ENCODE data around the gene AGL.
"Not testable (repeated sequence)": the region's sequence is repeated elsewhere in the genome, so short reads cannot be mapped to it uniquely, and the experiment has no call there.

The AGL gene

GRCh38 chr1:99849744-99850458 lies at the start of gene AGL:
AGL (plus strand) TSS chr1:99850361; CDS start chr1:99851043, 682 bp downstream.
- peak; percentile 89 for DNase-seq

- DNase-seq, result no peak
Measured at GRCh38 chr1:99801584-99801983, 48.6 kb upstream of the AGL start.

GRCh38 chr1:99806882-99807281 lies 43.3 kb upstream of the AGL start:
- DNase-seq, result no peak

GRCh38 chr1:99808391-99809115 lies 41.6 kb upstream of the AGL start:
- DNase-seq, result peak; percentile 94

- DNase-seq, result no peak
Measured at GRCh38 chr1:99811075-99811474, 39.1 kb upstream of the AGL start.

- DNase-seq, result no peak
Measured at GRCh38 chr1:99811747-99812146, 38.4 kb upstream of the AGL start.

GRCh38 chr1:99814373-99814900 lies 35.7 kb upstream of the AGL start:
- DNase-seq, result no peak

GRCh38 chr1:99816656-99817055 lies 33.5 kb upstream of the AGL start:
- DNase-seq, result no peak

GRCh38 chr1:99818063-99818699 lies 32.0 kb upstream of the AGL start:
- peak; percentile 40 for DNase-seq

GRCh38 chr1:99820546-99820945 lies 29.6 kb upstream of the AGL start:
- DNase-seq, result no peak

- DNase-seq, result no peak
Measured at GRCh38 chr1:99825098-99825497, 25.1 kb upstream of the AGL start.

- DNase-seq, result no peak
Measured at GRCh38 chr1:99825702-99826101, 24.5 kb upstream of the AGL start.

- no peak for DNase-seq
Measured at GRCh38 chr1:99827970-99828369, 22.2 kb upstream of the AGL start.

GRCh38 chr1:99829269-99829668 lies 20.9 kb upstream of the AGL start:
- no peak for DNase-seq

GRCh38 chr1:99833911-99834310 lies 16.2 kb upstream of the AGL start:
- DNase-seq, result not testable (repeated sequence)

GRCh38 chr1:99836171-99837103 lies 13.7 kb upstream of the AGL start:
- not testable (repeated sequence) for DNase-seq

- not testable (repeated sequence) for DNase-seq
Measured at GRCh38 chr1:99840353-99840752, 9.8 kb upstream of the AGL start.

- peak; percentile 15 for DNase-seq
Measured at GRCh38 chr1:99843760-99844159, 6.4 kb upstream of the AGL start.

GRCh38 chr1:99845201-99845600 lies 5.0 kb upstream of the AGL start:
- not testable (repeated sequence) for DNase-seq

GRCh38 chr1:99849413-99849743 lies 783 bp upstream of the AGL start:
- DNase-seq, result no peak

- peak; percentile 63 for DNase-seq
Measured at GRCh38 chr1:99850459-99851291, 514 bp downstream of the AGL start.
